ENCODE results near the gene ATAD5. TPM values are rescaled to one million over a fixed set of nuclear protein-coding genes. Genes with fewer than 3 reads are reported as not detected.

Gene ATAD5
- total and polyA plus RNA-seq, 12 donors, result 0.24 to 4.0 (median 0.59) TPM

DNA sequence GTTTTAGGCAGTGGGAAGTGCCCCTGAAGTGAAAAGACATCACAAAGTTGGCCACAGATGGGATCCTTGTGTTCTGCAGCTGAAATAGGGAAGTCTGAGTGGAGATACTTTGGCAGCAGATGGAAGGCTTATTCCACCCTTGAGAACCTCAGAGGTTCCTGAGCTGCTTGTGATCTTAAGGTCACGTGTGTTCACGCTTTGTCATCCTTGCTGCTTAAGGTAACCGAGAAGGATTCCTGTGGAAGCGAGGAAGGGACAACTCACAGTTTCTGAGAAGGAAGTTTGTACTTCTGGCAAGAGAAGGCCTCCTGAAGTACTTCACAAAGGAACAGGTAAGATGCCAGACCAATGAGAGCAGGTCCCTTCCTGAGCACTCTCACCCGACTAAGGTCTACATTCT lies 102.2 kb downstream of the ATAD5 start:
- intact Hi-C loops (cut with DNase I), result no loop called here
- Histone ChIP-seq H3K4me3 (no peak overlapping the region), H3K9me3 (replicated peaks in 1 of 3) (no peaks in the 10 kb centered on the region), H3K4me1 (replicated peaks in 1 of 2) (no peaks in the 10 kb centered on the region), H3K27ac (no peak overlapping the region), H3K36me3 (replicated peaks in 1 of 2) (no peaks in the 10 kb centered on the region), H3K27me3 (no peaks in the 10 kb centered on the region)
- WGBS, 4 donors, result 52 to 64% (median 62%) methylated on average over 5 of the region's 5 CpGs
- TF ChIP-seq, protein P1, sequence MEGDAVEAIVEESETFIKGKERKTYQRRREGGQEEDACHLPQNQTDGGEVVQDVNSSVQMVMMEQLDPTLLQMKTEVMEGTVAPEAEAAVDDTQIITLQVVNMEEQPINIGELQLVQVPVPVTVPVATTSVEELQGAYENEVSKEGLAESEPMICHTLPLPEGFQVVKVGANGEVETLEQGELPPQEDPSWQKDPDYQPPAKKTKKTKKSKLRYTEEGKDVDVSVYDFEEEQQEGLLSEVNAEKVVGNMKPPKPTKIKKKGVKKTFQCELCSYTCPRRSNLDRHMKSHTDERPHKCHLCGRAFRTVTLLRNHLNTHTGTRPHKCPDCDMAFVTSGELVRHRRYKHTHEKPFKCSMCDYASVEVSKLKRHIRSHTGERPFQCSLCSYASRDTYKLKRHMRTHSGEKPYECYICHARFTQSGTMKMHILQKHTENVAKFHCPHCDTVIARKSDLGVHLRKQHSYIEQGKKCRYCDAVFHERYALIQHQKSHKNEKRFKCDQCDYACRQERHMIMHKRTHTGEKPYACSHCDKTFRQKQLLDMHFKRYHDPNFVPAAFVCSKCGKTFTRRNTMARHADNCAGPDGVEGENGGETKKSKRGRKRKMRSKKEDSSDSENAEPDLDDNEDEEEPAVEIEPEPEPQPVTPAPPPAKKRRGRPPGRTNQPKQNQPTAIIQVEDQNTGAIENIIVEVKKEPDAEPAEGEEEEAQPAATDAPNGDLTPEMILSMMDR (IDR thresholded peaks at IDR 0.05), result no peak
- TF ChIP-seq POLR2A (IDR thresholded peaks at IDR 0.05), result no peak
- DNase-seq, result no peak

DNA sequence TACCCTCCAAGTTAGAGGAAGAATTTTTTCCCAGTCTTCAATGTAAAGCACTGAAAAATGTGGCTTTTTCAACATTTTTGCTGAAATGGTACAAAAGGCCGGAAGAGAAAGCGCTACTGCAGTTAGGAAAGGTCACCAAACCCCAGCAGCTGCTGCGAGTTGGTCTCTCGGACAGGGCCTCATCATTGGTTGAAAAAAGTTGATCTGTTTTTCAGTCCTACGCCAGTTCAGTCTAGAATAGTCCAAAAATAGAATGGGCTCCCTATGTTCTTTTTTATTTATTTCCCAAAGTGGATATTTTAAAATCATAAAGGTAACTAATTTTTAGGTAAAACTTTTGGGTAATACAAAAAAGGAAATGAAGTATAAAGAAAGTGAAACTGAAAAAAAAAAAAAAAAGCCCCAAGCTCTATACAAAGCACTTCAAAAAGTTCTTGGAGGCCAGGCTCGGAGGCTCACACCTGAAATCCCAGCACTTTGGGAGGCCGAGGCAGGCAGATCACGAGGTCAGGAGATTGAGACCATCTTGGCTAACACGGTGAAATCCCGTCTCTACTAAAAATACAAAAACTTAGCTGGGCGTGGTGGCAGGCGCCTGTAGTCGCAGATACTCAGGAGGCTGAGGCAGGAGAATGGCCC lies 107.4 kb downstream of the ATAD5 start:
- no peaks in the 10 kb centered on the region for H3K36me3 ChIP-seq (replicated peaks in 1 of 2)
- H3K4me1 ChIP-seq (replicated peaks in 1 of 2), result no peaks in the 10 kb centered on the region
- peak overlapping the region in 2 of 5 donors; percentile 41 to 45 for H3K27ac ChIP-seq
- H3K27me3 ChIP-seq, result no peaks in the 10 kb centered on the region
- H3K9me3 ChIP-seq (replicated peaks in 1 of 3), result no peaks in the 10 kb centered on the region
- DNase-seq, result no peak
- intact Hi-C loops (cut with DNase I), result no loop called here
- TF ChIP-seq, protein P1 (IDR thresholded peaks at IDR 0.05), result no peak
- no peak for TF ChIP-seq POLR2A (IDR thresholded peaks at IDR 0.05)
- no peak overlapping the region for H3K4me3 ChIP-seq
- 72 to 81% (median 77%) methylated on average over 13 of the region's 13 CpGs for WGBS, 4 donors

DNA sequence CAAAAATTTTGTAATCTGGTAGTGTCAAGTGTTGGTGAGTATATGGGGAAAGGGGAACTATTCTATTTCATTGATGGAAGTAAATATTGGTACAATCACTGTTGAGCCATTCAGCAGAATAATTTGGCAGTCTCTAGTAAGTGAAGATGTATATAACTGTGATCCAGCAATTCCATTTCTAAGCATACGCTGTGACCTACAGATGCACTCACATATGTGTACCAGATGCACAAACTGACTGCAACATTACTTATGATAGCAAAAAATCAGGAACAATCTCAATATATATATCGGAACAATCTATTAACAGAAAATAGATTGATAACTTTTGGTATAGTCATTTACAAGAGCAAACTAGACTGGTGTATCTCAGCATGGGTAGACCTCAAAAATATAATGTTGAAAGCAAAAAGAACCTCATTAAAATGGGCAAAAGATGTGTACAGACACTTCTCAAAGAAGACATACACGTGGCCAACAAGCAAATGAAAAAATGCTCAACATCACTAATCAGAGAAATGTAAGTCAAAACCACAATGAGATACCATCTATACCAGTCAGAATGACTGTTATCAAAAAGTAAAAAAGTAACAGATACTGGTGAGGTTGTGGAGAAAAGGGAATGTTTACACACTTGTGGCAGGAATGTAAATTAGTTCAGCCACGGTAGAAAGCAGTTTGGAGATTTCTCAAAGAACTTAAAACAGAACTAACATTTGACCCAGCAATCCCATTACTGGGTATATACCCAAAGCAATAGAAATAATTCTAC lies 110.7 kb downstream of the ATAD5 start:
- H3K36me3 ChIP-seq (replicated peaks in 1 of 2), result peaks cover 0 to 9% of the 10 kb centered on the region in 2 donors
- intact Hi-C loops (cut with DNase I), result no loop called here
- H3K27me3 ChIP-seq, result no peaks in the 10 kb centered on the region
- no peaks in the 10 kb centered on the region for H3K4me1 ChIP-seq (replicated peaks in 1 of 2)
- no peak overlapping the region for H3K4me3 ChIP-seq
- no peaks in the 10 kb centered on the region for H3K9me3 ChIP-seq (replicated peaks in 1 of 3)
- 69 to 76% (median 74%) methylated on average over 4 of the region's 4 CpGs for WGBS, 4 donors
- TF ChIP-seq POLR2A (IDR thresholded peaks at IDR 0.05), result no peak
- TF ChIP-seq, protein P1 (IDR thresholded peaks at IDR 0.05), result no peak
- H3K27ac ChIP-seq, result no peak overlapping the region
- no peak for DNase-seq

Small RNAs within 50 kb of the gene (small RNA-seq; reads per million reads assigned to genes)
- 0 reads per million in 2 donors for gene RNU6-298P

Other genes starting within 250 kb of the ATAD5 start
- 10 to 100 TPM in 3 of 9 donors, 1 to 10 TPM in 6; 3.1 to 18.0 (median 7.8) TPM for gene CRLF3, start 7.3 kb upstream of the ATAD5 start, total RNA-seq
- 1 to 10 TPM; 3.4 to 6.8 (median 6.0) TPM for gene CRLF3, start 7.3 kb upstream of the ATAD5 start, polyA plus RNA-seq
- 10 to 100 TPM in 7 of 9 donors, 1 to 10 TPM in 2; 8.1 to 28.2 (median 12.6) TPM for gene TEFM, start 74.3 kb downstream of the ATAD5 start, total RNA-seq
- 10 to 100 TPM in 1 of 3 donors, 1 to 10 TPM in 2; 6.1 to 22.0 (median 9.3) TPM for gene TEFM, start 74.3 kb downstream of the ATAD5 start, polyA plus RNA-seq
- gene ADAP2, start 90.0 kb downstream of the ATAD5 start, total RNA-seq, result 10 to 100 TPM in 8 of 9 donors, 1 to 10 TPM in 1; 4.1 to 84.7 (median 37.8) TPM
- gene ADAP2, start 90.0 kb downstream of the ATAD5 start, polyA plus RNA-seq, result 10 to 100 TPM in 1 of 3 donors, 1 to 10 TPM in 2; 7.8 to 15.7 (median 9.6) TPM
- 10 to 100 TPM in 8 of 9 donors, 1 to 10 TPM in 1; 7.4 to 35.6 (median 21.4) TPM for gene RNF135, start 139.1 kb downstream of the ATAD5 start, total RNA-seq
- gene RNF135, start 139.1 kb downstream of the ATAD5 start, polyA plus RNA-seq, result 10 to 100 TPM; 11.0 to 23.7 (median 21.6) TPM

All from adrenal gland (tissue), 12 donors.